ENCODE data around the gene CORO2A. TPM values are rescaled to one million over a fixed set of nuclear protein-coding genes. Genes with fewer than 3 reads are reported as not detected.
A peak's percentile ranks its signal among the peaks of the same experiment; 100 is the strongest.

CORO2A gene
- 10 to 100 TPM; 13.9 to 16.6 TPM for total RNA-seq
- total RNA-seq, result 72.1 to 101 reads per million in 2 donors

- Mint-ChIP-seq H3K4me1 (peaks cover 37% of the 10 kb centered on the region), H3K4me3 (peak within 1 kb of the TSS; percentile 89), H3K36me3 (ENCODE audit: low read depth) (no peaks in the 10 kb centered on the region), H3K27ac (peak within 1 kb of the TSS; percentile 69), H3K27me3 (no peaks in the 10 kb centered on the region)
- peak; percentile 77 for ATAC-seq
- no peaks in the 10 kb centered on the region for H3K9me3 ChIP-seq (ENCODE audit: control insufficient read depth, low read length, poor library complexity, severe bottlenecking)
- peak; percentile 45 to 78 (median 73) for DNase-seq
Observed at GRCh38 chr9:98192503-98193335, at the start of gene CORO2A. Gene CORO2A (minus strand): TSS chr9:98192637. CDS start chr9:98157660, 34,977 bp downstream.

GRCh38 chr9:98241357-98242300 lies 49.2 kb upstream of the CORO2A start:
- Mint-ChIP-seq H3K36me3 (ENCODE audit: low read depth) (peaks cover 7% of the 10 kb centered on the region), H3K27ac (peak overlapping the region; percentile 16), H3K4me1 (peaks cover 8% of the 10 kb centered on the region), H3K4me3 (no peak overlapping the region), H3K27me3 (no peaks in the 10 kb centered on the region)
- no peaks in the 10 kb centered on the region for H3K9me3 ChIP-seq (ENCODE audit: control insufficient read depth, low read length, poor library complexity, severe bottlenecking)
- no peak for DNase-seq
- ATAC-seq, result no peak

GRCh38 chr9:98240475-98240874 lies 48.0 kb upstream of the CORO2A start:
- peaks cover 6% of the 10 kb centered on the region for H3K4me1 Mint-ChIP-seq
- H3K27ac Mint-ChIP-seq, result no peak overlapping the region
- ATAC-seq (no peak), DNase-seq (no peak)
- no peaks in the 10 kb centered on the region for H3K9me3 ChIP-seq (ENCODE audit: control insufficient read depth, low read length, poor library complexity, severe bottlenecking)
- H3K4me3 Mint-ChIP-seq, result no peak overlapping the region
- no peaks in the 10 kb centered on the region for H3K27me3 Mint-ChIP-seq
- peaks cover 5% of the 10 kb centered on the region for H3K36me3 Mint-ChIP-seq (ENCODE audit: low read depth)

GRCh38 chr9:98236901-98237487 lies 44.6 kb upstream of the CORO2A start:
- no peak for DNase-seq
- Mint-ChIP-seq H3K27ac (no peak overlapping the region), H3K4me1 (peaks cover 9% of the 10 kb centered on the region), H3K36me3 (ENCODE audit: low read depth) (peaks cover 11% of the 10 kb centered on the region), H3K27me3 (no peaks in the 10 kb centered on the region), H3K4me3 (no peak overlapping the region)
- ATAC-seq, result no peak
- H3K9me3 ChIP-seq (ENCODE audit: control insufficient read depth, low read length, poor library complexity, severe bottlenecking), result no peaks in the 10 kb centered on the region

- no peaks in the 10 kb centered on the region for H3K27me3 Mint-ChIP-seq
- no peak for DNase-seq
- H3K36me3 Mint-ChIP-seq (ENCODE audit: low read depth), result peaks cover 6% of the 10 kb centered on the region
- no peak overlapping the region for H3K27ac Mint-ChIP-seq
- ATAC-seq, result no peak
- H3K9me3 ChIP-seq (ENCODE audit: control insufficient read depth, low read length, poor library complexity, severe bottlenecking), result no peaks in the 10 kb centered on the region
- H3K4me3 Mint-ChIP-seq, result no peak overlapping the region
- H3K4me1 Mint-ChIP-seq, result peaks cover 5% of the 10 kb centered on the region
Observed at GRCh38 chr9:98235126-98235525, 42.7 kb upstream of the CORO2A start.

- H3K27me3 Mint-ChIP-seq, result no peaks in the 10 kb centered on the region
- no peak overlapping the region for H3K4me3 Mint-ChIP-seq
- DNase-seq (no peak), ATAC-seq (no peak)
- H3K27ac Mint-ChIP-seq, result no peak overlapping the region
- peaks cover 6% of the 10 kb centered on the region for H3K36me3 Mint-ChIP-seq (ENCODE audit: low read depth)
- peaks cover 3% of the 10 kb centered on the region for H3K4me1 Mint-ChIP-seq
- no peaks in the 10 kb centered on the region for H3K9me3 ChIP-seq (ENCODE audit: control insufficient read depth, low read length, poor library complexity, severe bottlenecking)
Observed at GRCh38 chr9:98234245-98234825, 41.9 kb upstream of the CORO2A start.

- H3K4me1 Mint-ChIP-seq, result peaks cover 3% of the 10 kb centered on the region
- no peak overlapping the region for H3K4me3 Mint-ChIP-seq
- H3K27me3 Mint-ChIP-seq, result no peaks in the 10 kb centered on the region
- ATAC-seq, result no peak
- no peak for DNase-seq
- H3K36me3 Mint-ChIP-seq (ENCODE audit: low read depth), result peaks cover 6% of the 10 kb centered on the region
- no peak overlapping the region for H3K27ac Mint-ChIP-seq
- H3K9me3 ChIP-seq (ENCODE audit: control insufficient read depth, low read length, poor library complexity, severe bottlenecking), result no peaks in the 10 kb centered on the region
Observed at GRCh38 chr9:98232926-98233325, 40.5 kb upstream of the CORO2A start.

- no peak for ATAC-seq
- peaks cover 3% of the 10 kb centered on the region for H3K4me1 Mint-ChIP-seq
- no peaks in the 10 kb centered on the region for H3K9me3 ChIP-seq (ENCODE audit: control insufficient read depth, low read length, poor library complexity, severe bottlenecking)
- H3K27me3 Mint-ChIP-seq, result no peaks in the 10 kb centered on the region
- no peak for DNase-seq
- peaks cover 6% of the 10 kb centered on the region for H3K36me3 Mint-ChIP-seq (ENCODE audit: low read depth)
- no peak overlapping the region for H3K27ac Mint-ChIP-seq
- no peak overlapping the region for H3K4me3 Mint-ChIP-seq
Observed at GRCh38 chr9:98231770-98232478, 39.5 kb upstream of the CORO2A start.

GRCh38 chr9:98230789-98231188 lies 38.4 kb upstream of the CORO2A start:
- H3K9me3 ChIP-seq (ENCODE audit: control insufficient read depth, low read length, poor library complexity, severe bottlenecking), result no peaks in the 10 kb centered on the region
- peaks cover 3% of the 10 kb centered on the region for H3K4me1 Mint-ChIP-seq
- no peaks in the 10 kb centered on the region for H3K27me3 Mint-ChIP-seq
- no peak for DNase-seq
- peaks cover 6% of the 10 kb centered on the region for H3K36me3 Mint-ChIP-seq (ENCODE audit: low read depth)
- H3K4me3 Mint-ChIP-seq, result no peak overlapping the region
- ATAC-seq, result no peak
- peak overlapping the region; percentile 32 for H3K27ac Mint-ChIP-seq

GRCh38 chr9:98230304-98230703 lies 37.9 kb upstream of the CORO2A start:
- ATAC-seq (no peak), DNase-seq (no peak)
- H3K9me3 ChIP-seq (ENCODE audit: control insufficient read depth, low read length, poor library complexity, severe bottlenecking), result no peaks in the 10 kb centered on the region
- Mint-ChIP-seq H3K4me1 (peaks cover 3% of the 10 kb centered on the region), H3K4me3 (no peak overlapping the region), H3K27me3 (no peaks in the 10 kb centered on the region), H3K27ac (peak overlapping the region; percentile 32), H3K36me3 (ENCODE audit: low read depth) (peaks cover 6% of the 10 kb centered on the region)

GRCh38 chr9:98229620-98230019 lies 37.2 kb upstream of the CORO2A start:
- no peak for DNase-seq
- Mint-ChIP-seq H3K4me1 (no peaks in the 10 kb centered on the region), H3K27me3 (no peaks in the 10 kb centered on the region), H3K27ac (no peak overlapping the region), H3K36me3 (ENCODE audit: low read depth) (peaks cover 6% of the 10 kb centered on the region), H3K4me3 (no peak overlapping the region)
- H3K9me3 ChIP-seq (ENCODE audit: control insufficient read depth, low read length, poor library complexity, severe bottlenecking), result no peaks in the 10 kb centered on the region
- no peak for ATAC-seq

- H3K9me3 ChIP-seq (ENCODE audit: control insufficient read depth, low read length, poor library complexity, severe bottlenecking), result no peaks in the 10 kb centered on the region
- DNase-seq, result no peak
- no peaks in the 10 kb centered on the region for H3K4me1 Mint-ChIP-seq
- no peak overlapping the region for H3K4me3 Mint-ChIP-seq
- H3K27me3 Mint-ChIP-seq, result no peaks in the 10 kb centered on the region
- peaks cover 4% of the 10 kb centered on the region for H3K36me3 Mint-ChIP-seq (ENCODE audit: low read depth)
- no peak for ATAC-seq
- H3K27ac Mint-ChIP-seq, result no peak overlapping the region
Observed at GRCh38 chr9:98229090-98229395, 36.6 kb upstream of the CORO2A start.

Measured in T-helper 17 cell (primary cell).